ENCODE data around the gene MUC12.
"Not testable (repeated sequence)": the region's sequence is repeated elsewhere in the genome, so short reads cannot be mapped to it uniquely, and the experiment has no call there.

MUC12 gene

GRCh38 chr7:101060992-101061391, 91.6 kb downstream of the MUC12 start:
- no peak for DNase-seq (ENCODE audit: low read depth in 1 of 2, low spot score in 1 of 2)
- H3K4me3 ChIP-seq (replicated peaks; ENCODE audit: insufficient read depth, low read length) = no peak overlapping the region
- TF ChIP-seq SPI1 (IDR thresholded peaks at IDR 0.05; ENCODE audit: borderline replicate concordance, low read depth) = no peak
- TF ChIP-seq POLR2AphosphoS5 (IDR thresholded peaks at IDR 0.05; ENCODE audit: low read depth) = no peak
- TF ChIP-seq REST (IDR thresholded peaks at IDR 0.05; ENCODE audit: insufficient replicate concordance, low read depth) = no peak
- no peak for TF ChIP-seq GABPA (IDR thresholded peaks at IDR 0.05; ENCODE audit: low read depth)
- TF ChIP-seq, protein P1, sequence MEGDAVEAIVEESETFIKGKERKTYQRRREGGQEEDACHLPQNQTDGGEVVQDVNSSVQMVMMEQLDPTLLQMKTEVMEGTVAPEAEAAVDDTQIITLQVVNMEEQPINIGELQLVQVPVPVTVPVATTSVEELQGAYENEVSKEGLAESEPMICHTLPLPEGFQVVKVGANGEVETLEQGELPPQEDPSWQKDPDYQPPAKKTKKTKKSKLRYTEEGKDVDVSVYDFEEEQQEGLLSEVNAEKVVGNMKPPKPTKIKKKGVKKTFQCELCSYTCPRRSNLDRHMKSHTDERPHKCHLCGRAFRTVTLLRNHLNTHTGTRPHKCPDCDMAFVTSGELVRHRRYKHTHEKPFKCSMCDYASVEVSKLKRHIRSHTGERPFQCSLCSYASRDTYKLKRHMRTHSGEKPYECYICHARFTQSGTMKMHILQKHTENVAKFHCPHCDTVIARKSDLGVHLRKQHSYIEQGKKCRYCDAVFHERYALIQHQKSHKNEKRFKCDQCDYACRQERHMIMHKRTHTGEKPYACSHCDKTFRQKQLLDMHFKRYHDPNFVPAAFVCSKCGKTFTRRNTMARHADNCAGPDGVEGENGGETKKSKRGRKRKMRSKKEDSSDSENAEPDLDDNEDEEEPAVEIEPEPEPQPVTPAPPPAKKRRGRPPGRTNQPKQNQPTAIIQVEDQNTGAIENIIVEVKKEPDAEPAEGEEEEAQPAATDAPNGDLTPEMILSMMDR (IDR thresholded peaks at IDR 0.05; ENCODE audit: insufficient read depth, low read length) = no peak
- H3K27ac ChIP-seq (replicated peaks) = no peak overlapping the region
- peaks cover 8% of the 10 kb centered on the region for H3K27me3 ChIP-seq (ENCODE audit: insufficient read depth, poor library complexity, severe bottlenecking)

- H3K27me3 ChIP-seq (ENCODE audit: insufficient read depth, poor library complexity, severe bottlenecking); H3K4me3 ChIP-seq (replicated peaks; ENCODE audit: insufficient read depth, low read length); DNase-seq (ENCODE audit: low read depth in 1 of 2, low spot score in 1 of 2); H3K27ac ChIP-seq (replicated peaks): not testable (repeated sequence)
Measured at GRCh38 chr7:101064176-101064550, 94.8 kb downstream of the MUC12 start.

DNA sequence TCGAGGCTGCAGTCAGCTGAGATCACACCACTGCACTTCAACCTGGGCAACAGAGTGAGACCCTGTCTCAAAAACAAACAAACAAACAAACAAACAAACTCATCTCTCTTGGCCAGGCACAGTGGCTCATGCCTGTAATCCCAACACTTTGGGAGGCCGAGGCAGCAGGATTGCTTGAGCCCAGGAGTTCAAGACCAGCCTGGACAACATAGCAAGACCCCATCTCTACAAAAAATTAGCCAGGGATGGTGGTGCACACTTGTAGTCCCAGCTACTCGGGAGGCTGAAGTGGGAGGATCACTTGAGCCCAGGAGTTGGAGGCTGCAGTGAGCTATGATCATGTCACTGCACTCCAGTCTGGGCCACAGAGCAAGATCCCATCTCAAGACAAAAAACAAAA, 95.8 kb downstream of the MUC12 start:
- DNase-seq (ENCODE audit: low read depth in 1 of 2, low spot score in 1 of 2); H3K4me3 ChIP-seq (replicated peaks; ENCODE audit: insufficient read depth, low read length); H3K27me3 ChIP-seq (ENCODE audit: insufficient read depth, poor library complexity, severe bottlenecking); H3K27ac ChIP-seq (replicated peaks): not testable (repeated sequence)

- TF ChIP-seq POLR2AphosphoS5 (IDR thresholded peaks at IDR 0.05; ENCODE audit: low read depth) = no peak
- no peak for TF ChIP-seq GABPA (IDR thresholded peaks at IDR 0.05; ENCODE audit: low read depth)
- TF ChIP-seq, protein P1 (IDR thresholded peaks at IDR 0.05; ENCODE audit: insufficient read depth, low read length) = no peak
- no peak for TF ChIP-seq SPI1 (IDR thresholded peaks at IDR 0.05; ENCODE audit: borderline replicate concordance, low read depth)
- no peak for TF ChIP-seq REST (IDR thresholded peaks at IDR 0.05; ENCODE audit: insufficient replicate concordance, low read depth)
- DNase-seq (ENCODE audit: low read depth in 1 of 2, low spot score in 1 of 2) = no peak
- Histone ChIP-seq H3K27me3 (ENCODE audit: insufficient read depth, poor library complexity, severe bottlenecking) (peaks cover under 1% of the 10 kb centered on the region), H3K4me3 (replicated peaks; ENCODE audit: insufficient read depth, low read length) (no peak overlapping the region), H3K27ac (replicated peaks) (no peak overlapping the region)
Measured at GRCh38 chr7:101066141-101066832, 96.9 kb downstream of the MUC12 start.

DNA sequence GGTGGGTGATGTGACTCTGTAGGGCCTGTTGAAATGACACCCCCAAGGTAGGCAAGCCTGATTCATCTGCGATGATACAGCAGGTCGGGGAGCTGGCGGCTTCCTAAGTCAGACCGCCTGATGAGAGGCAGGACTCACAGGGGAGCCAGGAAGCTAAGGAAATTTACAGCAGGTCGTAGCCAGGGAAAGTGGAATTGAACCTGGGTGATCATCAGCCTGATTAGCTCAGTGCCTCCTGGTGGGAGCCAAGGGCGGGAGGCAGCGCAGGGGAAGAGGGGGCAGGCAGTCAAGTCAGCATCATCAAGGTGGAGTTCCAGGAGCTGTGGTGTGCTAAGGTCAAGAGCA, 97.4 kb downstream of the MUC12 start:
- H3K4me3 ChIP-seq (replicated peaks; ENCODE audit: insufficient read depth, low read length) = no peak overlapping the region
- no peak for DNase-seq (ENCODE audit: low read depth in 1 of 2, low spot score in 1 of 2)
- no peaks in the 10 kb centered on the region for H3K27me3 ChIP-seq (ENCODE audit: insufficient read depth, poor library complexity, severe bottlenecking)
- H3K27ac ChIP-seq (replicated peaks) = no peak overlapping the region
- TF ChIP-seq POLR2AphosphoS5 (IDR thresholded peaks at IDR 0.05; ENCODE audit: low read depth) = no peak
- no peak for TF ChIP-seq REST (IDR thresholded peaks at IDR 0.05; ENCODE audit: insufficient replicate concordance, low read depth)
- TF ChIP-seq, protein P1 (IDR thresholded peaks at IDR 0.05; ENCODE audit: insufficient read depth, low read length) = no peak
- no peak for TF ChIP-seq SPI1 (IDR thresholded peaks at IDR 0.05; ENCODE audit: borderline replicate concordance, low read depth)
- TF ChIP-seq GABPA (IDR thresholded peaks at IDR 0.05; ENCODE audit: low read depth) = no peak

Measured in HL-60 (cell line).